ENCODE measurements around the gene PRRX2. TPM values are rescaled to one million over a fixed set of nuclear protein-coding genes. Genes with fewer than 3 reads are reported as not detected.

The PRRX2 gene
- total RNA-seq, 2 experiments from 2014 or later = 0.58 to 0.86 TPM

DNA sequence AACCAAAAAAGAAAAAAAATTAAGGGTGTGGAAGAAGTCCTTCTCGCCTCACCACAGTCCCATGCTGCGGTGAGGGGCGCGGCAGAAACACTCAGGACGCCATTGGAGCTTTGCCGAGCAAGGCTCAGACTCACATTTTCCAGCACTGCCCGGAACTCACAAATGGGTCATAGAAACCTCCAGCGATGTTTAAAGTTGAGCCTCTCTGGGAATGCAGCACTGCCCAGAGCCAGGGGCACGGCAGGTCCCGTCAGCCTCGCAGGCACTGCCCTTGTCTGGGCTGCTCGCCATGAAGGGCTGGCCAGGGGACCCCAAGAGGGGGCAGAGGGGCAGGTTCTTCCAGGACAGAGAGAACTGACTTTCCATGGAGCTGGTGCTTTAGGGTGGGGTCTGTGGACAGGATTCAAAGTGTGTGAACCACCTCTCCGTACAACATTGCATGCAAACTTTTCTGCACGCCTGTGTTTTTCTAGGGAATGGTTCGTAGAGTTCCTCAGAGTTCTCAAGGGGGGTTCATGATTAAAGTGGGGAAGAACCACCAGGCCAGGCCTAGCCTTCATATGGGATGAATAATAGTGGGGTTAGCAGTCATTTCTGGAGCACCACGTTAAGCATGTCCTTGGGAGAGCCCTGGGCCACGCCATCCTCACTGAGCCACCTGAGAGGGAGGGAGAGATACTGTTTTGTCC, 38.4 kb downstream of the PRRX2 start:
- CTCF ChIA-PET = no interaction called here

DNA sequence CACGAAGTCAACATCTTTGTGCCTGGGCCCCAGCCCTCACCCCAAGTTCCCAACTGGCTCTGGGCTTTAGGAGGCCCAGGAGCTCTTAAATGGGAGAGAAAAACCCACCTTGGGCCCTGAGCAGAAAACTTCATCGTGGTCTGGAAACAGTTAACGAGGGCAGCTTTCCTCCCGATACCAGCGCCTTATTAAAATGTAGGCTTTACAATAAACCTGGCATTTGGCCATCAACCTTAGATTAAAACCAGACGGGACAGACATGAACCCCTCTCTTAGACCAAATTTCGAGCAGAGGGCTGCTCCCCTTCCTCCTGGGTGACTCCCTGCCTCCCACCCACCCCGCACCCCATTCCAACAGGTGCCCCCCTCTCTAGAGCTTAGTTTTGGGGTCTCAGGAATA, 39.4 kb downstream of the PRRX2 start:
- H3K4me1 Mint-ChIP-seq (ENCODE audit: low read depth) = no peaks in the 10 kb centered on the region
- no peaks in the 10 kb centered on the region for H3K36me3 Mint-ChIP-seq
- ChIA-PET POLR2A (no interaction called here), CTCF (interaction anchor here (0.6 kb wide), 1 partner anchor 442 kb away, joined by 3 read pairs; no protein-coding TSS in a partner anchor)
- no peak overlapping the region for H3K27ac Mint-ChIP-seq
- peaks cover 2% of the 10 kb centered on the region for H3K27me3 Mint-ChIP-seq
- intact Hi-C loops (cut with micrococcal nuclease) = no loop called here
- H3K9me3 Mint-ChIP-seq = no peaks in the 10 kb centered on the region
- no peak overlapping the region for H3K4me3 Mint-ChIP-seq
- DNase-seq = no peak

More for the DNA sequence above, 38.4 kb downstream of the PRRX2 start:
- intact Hi-C loops (cut with micrococcal nuclease) = no loop called here
- H3K4me3 Mint-ChIP-seq = no peak overlapping the region
- DNase-seq = no peak
- H3K27ac Mint-ChIP-seq = no peak overlapping the region
- no peaks in the 10 kb centered on the region for H3K4me1 Mint-ChIP-seq (ENCODE audit: low read depth)
- no peaks in the 10 kb centered on the region for H3K36me3 Mint-ChIP-seq
- no peaks in the 10 kb centered on the region for H3K9me3 Mint-ChIP-seq
- POLR2A ChIA-PET = no interaction called here
- peaks cover 8% of the 10 kb centered on the region for H3K27me3 Mint-ChIP-seq

DNA sequence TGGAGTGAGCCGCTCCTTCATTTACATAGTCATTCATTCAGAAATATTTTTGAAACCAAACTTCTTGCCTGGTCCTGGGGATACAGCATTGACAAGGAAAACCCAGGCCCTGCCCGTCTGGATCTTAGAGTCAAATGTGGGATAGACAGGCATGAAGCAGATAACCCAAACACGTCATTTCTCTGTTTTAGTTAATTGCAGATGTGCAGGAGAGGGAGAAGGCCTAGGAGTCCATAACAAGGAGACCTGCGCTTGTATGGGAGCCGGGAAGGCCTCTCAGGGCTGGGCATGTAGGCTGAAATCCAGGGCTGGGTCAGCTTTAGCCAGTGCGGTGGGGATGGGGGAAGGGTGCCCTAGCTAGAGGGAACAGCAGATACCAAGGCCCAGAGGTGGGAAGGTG, 43.3 kb downstream of the PRRX2 start:
- H3K27ac Mint-ChIP-seq = no peak overlapping the region
- CTCF ChIA-PET = no interaction called here

DNA sequence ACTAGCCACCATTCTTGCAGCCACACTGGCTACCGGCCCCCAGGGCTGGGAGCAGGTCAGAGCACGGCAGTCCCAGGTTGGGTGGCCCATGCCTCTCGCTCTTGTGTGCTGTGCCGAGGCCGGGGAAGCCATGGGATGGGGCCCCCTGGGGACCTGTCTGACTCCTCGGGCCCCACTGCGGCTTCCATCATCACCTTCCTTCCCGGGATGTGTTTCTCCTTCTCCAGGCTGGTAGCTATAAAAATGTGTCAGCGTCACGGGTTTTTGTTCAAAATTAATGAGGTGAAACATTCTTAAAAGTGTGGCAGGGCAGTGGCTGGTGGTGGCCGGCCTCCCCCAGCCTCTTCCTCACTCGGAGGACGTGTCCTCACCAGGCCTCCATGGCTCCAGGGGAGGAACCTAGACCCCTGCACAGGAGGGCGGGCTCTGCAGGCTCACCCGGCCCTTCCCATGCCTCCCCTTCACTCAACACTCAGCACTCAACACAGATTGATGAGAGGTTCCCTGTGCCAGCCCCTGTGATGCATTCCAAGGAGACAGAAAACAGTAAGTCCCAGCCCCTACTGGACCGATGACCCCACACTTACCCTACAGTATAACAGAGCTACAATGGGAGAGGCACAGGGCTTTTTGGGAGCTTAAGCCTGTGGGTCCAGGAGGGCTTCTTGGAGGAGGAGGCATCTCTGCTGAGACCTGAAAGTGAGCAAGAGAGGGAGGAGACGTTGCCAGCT, 44.2 kb downstream of the PRRX2 start:
- no peaks in the 10 kb centered on the region for H3K36me3 Mint-ChIP-seq
- no peaks in the 10 kb centered on the region for H3K9me3 Mint-ChIP-seq
- H3K27ac Mint-ChIP-seq = no peak overlapping the region
- H3K4me1 Mint-ChIP-seq (ENCODE audit: low read depth) = peaks cover 8% of the 10 kb centered on the region
- H3K4me3 Mint-ChIP-seq = no peak overlapping the region
- ChIA-PET CTCF (no interaction called here), POLR2A (interaction anchor here (1.1 kb wide), 1 partner anchor 13 kb away, joined by 3 read pairs; no protein-coding TSS in a partner anchor)
- H3K27me3 Mint-ChIP-seq = no peaks in the 10 kb centered on the region
- DNase-seq = no peak
- intact Hi-C loops (cut with micrococcal nuclease) = no loop called here

More for the DNA sequence above, 43.3 kb downstream of the PRRX2 start:
- no peaks in the 10 kb centered on the region for H3K27me3 Mint-ChIP-seq
- POLR2A ChIA-PET = no interaction called here
- DNase-seq = no peak
- no peaks in the 10 kb centered on the region for H3K36me3 Mint-ChIP-seq
- intact Hi-C loops (cut with micrococcal nuclease) = no loop called here
- H3K4me1 Mint-ChIP-seq (ENCODE audit: low read depth) = peaks cover 8% of the 10 kb centered on the region
- H3K9me3 Mint-ChIP-seq = no peaks in the 10 kb centered on the region
- no peak overlapping the region for H3K4me3 Mint-ChIP-seq

DNA sequence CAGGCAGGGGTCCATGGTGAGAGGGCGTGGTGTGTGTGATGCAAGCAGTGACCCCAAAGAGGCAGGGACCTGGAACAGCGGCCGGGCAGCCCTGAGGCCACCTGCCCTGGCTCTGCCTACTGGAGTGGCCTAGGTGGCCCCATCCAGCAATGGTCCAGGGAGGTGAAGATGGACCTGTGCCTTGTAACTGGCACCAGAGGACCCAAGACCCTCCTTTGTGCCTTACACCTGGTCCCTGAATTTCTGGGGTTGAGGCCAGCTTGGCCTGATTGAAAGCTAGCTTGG, 44.7 kb downstream of the PRRX2 start:
- intact Hi-C loops (cut with micrococcal nuclease) = no loop called here
- CTCF ChIA-PET = interaction anchor here (3.4 kb wide), 1 partner anchor 16 kb away, joined by 14 read pairs; no protein-coding TSS in a partner anchor

DNA sequence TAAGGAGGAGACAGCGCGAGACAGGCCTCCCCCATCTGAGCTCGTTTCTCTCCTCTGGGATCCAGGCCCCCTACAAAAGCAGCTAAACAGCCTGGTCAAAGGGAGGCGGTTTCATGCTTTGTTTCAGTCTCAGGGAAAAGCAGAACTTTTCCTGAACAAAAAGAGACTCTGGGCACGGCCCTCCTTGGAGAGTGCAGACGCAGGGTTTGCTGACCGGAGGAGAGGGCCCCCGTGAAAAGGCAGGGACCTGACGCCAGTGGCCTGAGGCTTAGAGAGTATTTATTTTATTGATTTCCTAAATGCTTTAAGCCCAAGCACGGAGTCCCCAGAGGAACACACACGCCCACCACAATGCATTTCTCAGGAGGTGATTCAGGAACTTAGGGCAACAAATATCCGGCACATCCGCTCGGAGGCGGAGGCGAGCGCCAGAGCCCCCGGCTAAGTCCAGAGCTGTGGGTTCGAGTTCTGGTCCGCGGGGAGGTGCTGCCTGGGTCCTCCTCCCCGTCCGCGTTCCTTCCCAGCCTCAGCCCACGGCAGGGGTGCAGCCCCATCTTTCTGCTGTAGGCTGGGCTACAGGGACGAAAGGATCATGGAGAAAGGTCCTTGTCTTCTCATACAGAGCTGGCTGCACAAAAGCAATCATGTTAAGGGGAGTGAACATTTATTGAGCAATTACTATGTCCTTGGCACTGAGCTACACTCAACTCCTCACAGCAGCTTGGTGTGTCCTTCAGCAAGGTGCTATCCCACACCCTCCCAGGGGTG, 47.4 kb downstream of the PRRX2 start:
- intact Hi-C loops (cut with micrococcal nuclease) = no loop called here
- no peak for DNase-seq
- no peak overlapping the region for H3K4me3 Mint-ChIP-seq
- peaks cover 8% of the 10 kb centered on the region for H3K4me1 Mint-ChIP-seq (ENCODE audit: low read depth)
- ChIA-PET POLR2A (no interaction called here), CTCF (interaction anchor here (1.4 to 3.4 kb wide), 2 partner anchors 13 to 25 kb away, joined by 6 to 14 read pairs; no protein-coding TSS in a partner anchor)
- no peaks in the 10 kb centered on the region for H3K27me3 Mint-ChIP-seq
- H3K9me3 Mint-ChIP-seq = no peaks in the 10 kb centered on the region
- H3K36me3 Mint-ChIP-seq = no peaks in the 10 kb centered on the region
- no peak overlapping the region for H3K27ac Mint-ChIP-seq

More for the DNA sequence above, 44.7 kb downstream of the PRRX2 start:
- Mint-ChIP-seq H3K27ac (no peak overlapping the region), H3K36me3 (no peaks in the 10 kb centered on the region), H3K4me1 (ENCODE audit: low read depth) (peaks cover 8% of the 10 kb centered on the region), H3K9me3 (no peaks in the 10 kb centered on the region), H3K27me3 (no peaks in the 10 kb centered on the region), H3K4me3 (no peak overlapping the region)
- DNase-seq = no peak
- POLR2A ChIA-PET = interaction anchor here (1.1 kb wide), 1 partner anchor 13 kb away, joined by 3 read pairs; no protein-coding TSS in a partner anchor

DNA sequence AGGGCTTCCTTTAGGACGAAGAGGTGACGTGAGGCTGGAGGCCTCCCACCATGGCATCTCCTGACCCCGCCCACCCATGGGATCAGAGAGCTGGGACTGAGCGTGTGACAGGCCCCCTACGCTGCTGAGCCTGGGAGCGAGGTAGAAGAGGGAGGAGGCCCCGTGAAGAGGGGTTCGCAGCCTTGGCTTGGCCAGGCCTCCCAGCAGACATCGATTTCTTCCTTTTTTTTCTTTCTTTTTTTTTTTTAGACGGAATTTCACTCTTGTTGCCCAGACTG, 47.9 kb downstream of the PRRX2 start:
- CTCF ChIA-PET = interaction anchor here (3.4 kb wide), 1 partner anchor 13 kb away, joined by 14 read pairs; no protein-coding TSS in a partner anchor
- H3K4me1 Mint-ChIP-seq (ENCODE audit: low read depth) = peaks cover 8% of the 10 kb centered on the region
- H3K27me3 Mint-ChIP-seq = no peaks in the 10 kb centered on the region
- intact Hi-C loops (cut with micrococcal nuclease) = no loop called here
- no peaks in the 10 kb centered on the region for H3K36me3 Mint-ChIP-seq
- POLR2A ChIA-PET = no interaction called here
- H3K27ac Mint-ChIP-seq = no peak overlapping the region
- no peak for DNase-seq
- H3K9me3 Mint-ChIP-seq = no peaks in the 10 kb centered on the region
- no peak overlapping the region for H3K4me3 Mint-ChIP-seq

DNA sequence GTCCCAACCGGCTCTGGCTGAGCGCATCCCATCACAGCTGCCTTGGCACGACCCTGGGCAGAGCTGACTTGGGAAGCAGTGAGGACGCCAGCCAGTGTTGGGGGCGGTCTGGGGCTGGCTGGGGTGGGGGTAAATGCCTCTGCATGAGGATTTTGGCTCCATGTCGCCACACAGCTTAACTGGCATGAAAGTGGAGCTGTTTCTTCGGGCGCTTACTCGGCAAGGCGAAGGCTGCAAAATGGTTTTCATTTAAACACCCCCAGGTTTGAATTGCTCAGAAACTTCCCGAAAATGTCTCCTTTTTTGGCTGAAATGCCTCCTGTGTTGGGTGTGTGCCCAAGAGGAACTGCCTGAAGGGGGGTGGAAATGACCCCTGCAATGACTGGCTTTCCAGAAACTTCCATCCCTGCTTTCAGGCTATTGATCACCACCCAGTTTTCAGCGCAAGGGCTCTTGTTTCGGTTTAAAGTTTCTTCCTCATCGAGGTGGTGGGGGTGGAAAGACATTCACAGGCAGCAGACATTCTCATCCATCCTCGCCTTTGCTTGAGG, 49.1 kb downstream of the PRRX2 start:
- CTCF ChIA-PET = interaction anchor here (1.8 kb wide), 1 partner anchor 12 kb away, joined by 7 read pairs; no protein-coding TSS in a partner anchor
- no peak for DNase-seq
- intact Hi-C loops (cut with micrococcal nuclease) = no loop called here
- no peaks in the 10 kb centered on the region for H3K9me3 Mint-ChIP-seq
- H3K36me3 Mint-ChIP-seq = no peaks in the 10 kb centered on the region
- no peaks in the 10 kb centered on the region for H3K27me3 Mint-ChIP-seq
- no peak overlapping the region for H3K27ac Mint-ChIP-seq
- POLR2A ChIA-PET = interaction anchor here (0.6 kb wide), 1 partner anchor 682 kb away, joined by 3 read pairs; no protein-coding TSS in a partner anchor
- no peak overlapping the region for H3K4me3 Mint-ChIP-seq
- H3K4me1 Mint-ChIP-seq (ENCODE audit: low read depth) = peaks cover 8% of the 10 kb centered on the region

DNA sequence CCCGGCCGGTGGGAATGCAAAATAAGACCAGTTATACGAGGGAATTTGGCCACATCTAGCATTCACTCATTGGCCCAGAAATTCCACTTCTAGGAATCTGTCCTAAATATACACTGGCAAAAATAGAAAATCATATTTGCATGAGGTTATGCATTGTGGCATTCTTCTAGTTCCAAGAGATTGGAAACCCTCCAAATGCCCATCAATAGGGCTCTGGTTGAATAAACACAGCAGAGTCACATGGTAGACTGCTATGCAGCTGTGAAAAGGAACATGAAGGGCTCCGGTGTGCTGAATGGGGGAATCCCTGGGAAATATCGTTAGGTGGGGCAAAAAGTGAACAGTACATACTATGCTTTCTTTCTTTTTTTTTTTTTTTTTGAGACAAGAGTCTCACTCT, 50.6 kb downstream of the PRRX2 start:
- ChIA-PET POLR2A (no interaction called here), CTCF (interaction anchor here (1.0 kb wide), 1 partner anchor 22 kb away, joined by 3 read pairs; no protein-coding TSS in a partner anchor)
- no peak for DNase-seq
- intact Hi-C loops (cut with micrococcal nuclease) = no loop called here
- peaks cover 3% of the 10 kb centered on the region for H3K27me3 Mint-ChIP-seq
- H3K27ac Mint-ChIP-seq = no peak overlapping the region
- no peaks in the 10 kb centered on the region for H3K9me3 Mint-ChIP-seq
- H3K4me3 Mint-ChIP-seq = no peak overlapping the region
- peaks cover 8% of the 10 kb centered on the region for H3K4me1 Mint-ChIP-seq (ENCODE audit: low read depth)
- no peaks in the 10 kb centered on the region for H3K36me3 Mint-ChIP-seq

DNA sequence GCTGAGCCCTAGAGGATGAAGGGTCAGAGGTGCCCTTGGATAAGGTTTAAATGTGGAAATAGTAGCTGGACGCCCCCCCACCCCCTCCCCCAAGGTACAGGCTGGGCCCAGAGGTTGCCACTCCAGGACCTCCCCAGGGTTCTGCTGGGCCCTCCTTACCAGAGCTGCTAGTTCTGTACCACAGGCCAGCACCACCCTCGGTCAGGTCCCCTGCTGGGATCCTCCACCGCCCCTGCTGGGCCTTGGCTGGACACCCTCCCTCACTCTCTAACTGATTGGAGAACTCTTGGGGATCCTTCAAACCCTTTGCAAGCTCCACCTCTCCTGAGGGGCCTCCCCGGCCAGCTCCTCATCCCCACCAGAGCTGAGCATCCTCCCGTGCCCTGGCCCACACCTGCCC, 52.5 kb downstream of the PRRX2 start:
- no peaks in the 10 kb centered on the region for H3K4me1 Mint-ChIP-seq (ENCODE audit: low read depth)
- H3K27ac Mint-ChIP-seq = no peak overlapping the region
- H3K36me3 Mint-ChIP-seq = no peaks in the 10 kb centered on the region
- H3K4me3 Mint-ChIP-seq = no peak overlapping the region
- intact Hi-C loops (cut with micrococcal nuclease) = no loop called here
- CTCF ChIA-PET = no interaction called here
- POLR2A ChIA-PET = no interaction called here
- DNase-seq = no peak
- peaks cover 3% of the 10 kb centered on the region for H3K27me3 Mint-ChIP-seq
- H3K9me3 Mint-ChIP-seq = no peaks in the 10 kb centered on the region

DNA sequence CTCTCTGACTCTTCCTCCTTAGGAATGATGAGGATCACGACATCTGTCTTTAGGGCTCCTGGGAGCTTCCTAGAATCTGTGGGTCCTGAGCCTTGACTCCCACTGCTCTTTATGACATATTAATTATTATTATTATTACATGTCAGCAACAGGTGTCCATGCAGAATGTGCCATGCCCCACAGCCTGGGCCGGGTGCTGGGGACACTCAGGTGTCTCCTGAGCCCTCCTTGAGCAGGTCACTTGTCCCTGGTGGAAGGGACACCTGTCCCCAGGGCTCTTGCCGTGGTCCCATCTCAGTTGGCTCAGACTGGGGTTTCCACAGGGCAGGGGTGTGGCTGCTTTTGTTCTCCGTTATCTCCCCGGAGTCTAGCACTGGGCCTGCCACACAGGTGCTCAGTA, 53.2 kb downstream of the PRRX2 start:
- Mint-ChIP-seq H3K4me3 (no peak overlapping the region), H3K27me3 (peaks cover 3% of the 10 kb centered on the region), H3K27ac (no peak overlapping the region), H3K4me1 (ENCODE audit: low read depth) (no peaks in the 10 kb centered on the region), H3K9me3 (no peaks in the 10 kb centered on the region), H3K36me3 (no peaks in the 10 kb centered on the region)
- POLR2A ChIA-PET = no interaction called here
- CTCF ChIA-PET = no interaction called here
- intact Hi-C loops (cut with micrococcal nuclease) = no loop called here
- DNase-seq = no peak

DNA sequence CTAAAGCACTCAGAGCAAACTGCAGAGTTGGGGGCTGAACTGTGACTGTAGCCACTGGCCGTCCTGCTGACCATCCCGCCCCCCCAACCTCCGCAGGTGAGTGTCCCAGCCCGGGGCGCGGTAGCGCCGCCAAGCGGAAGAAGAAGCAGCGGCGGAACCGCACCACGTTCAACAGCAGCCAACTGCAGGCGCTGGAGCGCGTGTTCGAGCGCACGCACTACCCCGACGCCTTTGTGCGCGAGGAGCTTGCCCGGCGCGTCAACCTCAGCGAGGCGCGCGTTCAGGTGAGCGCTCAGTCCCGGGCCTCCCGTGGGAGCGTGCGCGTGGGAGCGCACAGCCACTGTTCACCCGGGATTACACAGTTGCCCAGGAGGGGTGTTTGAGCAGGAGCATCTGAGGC, 53.7 kb downstream of the PRRX2 start:
- Mint-ChIP-seq H3K4me3 (no peak overlapping the region), H3K27ac (no peak overlapping the region), H3K27me3 (peaks cover 3% of the 10 kb centered on the region), H3K4me1 (ENCODE audit: low read depth) (no peaks in the 10 kb centered on the region), H3K9me3 (no peaks in the 10 kb centered on the region), H3K36me3 (no peaks in the 10 kb centered on the region)
- no peak for DNase-seq
- intact Hi-C loops (cut with micrococcal nuclease) = no loop called here
- ChIA-PET POLR2A (no interaction called here), CTCF (interaction anchor here (0.9 kb wide), 1 partner anchor 19 kb away, joined by 3 read pairs; no protein-coding TSS in a partner anchor)
